ENCODE measurements around the gene HSPA6.
"Not testable (repeated sequence)": the region's sequence is repeated elsewhere in the genome, so short reads cannot be mapped to it uniquely, and the experiment has no call there.

HSPA6 gene

GRCh38 chr1:161560960-161561715 lies 36.8 kb downstream of the HSPA6 start:
- DNase-seq (ENCODE audit: low read depth in 2 of 2), result not testable (repeated sequence)

- DNase-seq (ENCODE audit: low read depth in 2 of 2), result not testable (repeated sequence)
Observed at GRCh38 chr1:161562441-161562840, 38.1 kb downstream of the HSPA6 start.

- DNase-seq (ENCODE audit: low read depth in 2 of 2), result not testable (repeated sequence)
Observed at GRCh38 chr1:161563522-161563921, 39.2 kb downstream of the HSPA6 start.

- not testable (repeated sequence) for DNase-seq (ENCODE audit: low read depth in 2 of 2)
Observed at GRCh38 chr1:161566602-161566960, 42.2 kb downstream of the HSPA6 start.

- not testable (repeated sequence) for DNase-seq (ENCODE audit: low read depth in 2 of 2)
Observed at GRCh38 chr1:161571703-161572102, 47.4 kb downstream of the HSPA6 start.
